GM21447 (cell line): ENCODE results near the gene SOX8.
"Not testable (repeated sequence)": the region's sequence is repeated elsewhere in the genome, so short reads cannot be mapped to it uniquely, and the experiment has no call there.

Experiments used
- ATAC-seq: cut with Tn5 transposase; IDR thresholded peaks from one replicate; pipeline ENCODE4 v1.9.1; 2021; ENCODE audit not compliant: unreplicated experiment

Gene SOX8

DNA sequence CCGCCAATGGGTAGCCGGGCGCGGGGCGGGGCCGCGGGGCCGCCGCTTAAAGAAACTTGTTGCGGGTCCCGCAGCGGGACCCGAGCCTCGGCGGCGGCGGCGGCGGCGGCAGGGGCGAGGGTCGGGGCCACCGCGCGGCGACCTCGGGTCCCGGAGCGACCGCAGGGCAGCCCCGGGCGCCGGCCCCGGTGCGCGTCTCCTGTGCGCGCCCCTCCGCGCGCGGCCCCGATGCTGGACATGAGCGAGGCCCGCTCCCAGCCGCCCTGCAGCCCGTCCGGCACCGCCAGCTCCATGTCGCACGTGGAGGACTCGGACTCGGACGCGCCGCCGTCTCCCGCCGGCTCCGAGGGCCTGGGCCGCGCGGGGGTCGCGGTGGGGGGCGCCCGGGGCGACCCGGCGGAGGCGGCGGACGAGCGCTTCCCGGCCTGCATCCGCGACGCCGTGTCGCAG lies at the start of gene SOX8:
Gene SOX8, plus strand, starts transcription at position 76 of the 450 bp plus-strand sequence. Its CDS starts 153 bp downstream, at position 229.
- no peak for ATAC-seq

- no peak for ATAC-seq
Observed at GRCh38 chr16:932831-933330, 48.7 kb upstream of the SOX8 start.

DNA sequence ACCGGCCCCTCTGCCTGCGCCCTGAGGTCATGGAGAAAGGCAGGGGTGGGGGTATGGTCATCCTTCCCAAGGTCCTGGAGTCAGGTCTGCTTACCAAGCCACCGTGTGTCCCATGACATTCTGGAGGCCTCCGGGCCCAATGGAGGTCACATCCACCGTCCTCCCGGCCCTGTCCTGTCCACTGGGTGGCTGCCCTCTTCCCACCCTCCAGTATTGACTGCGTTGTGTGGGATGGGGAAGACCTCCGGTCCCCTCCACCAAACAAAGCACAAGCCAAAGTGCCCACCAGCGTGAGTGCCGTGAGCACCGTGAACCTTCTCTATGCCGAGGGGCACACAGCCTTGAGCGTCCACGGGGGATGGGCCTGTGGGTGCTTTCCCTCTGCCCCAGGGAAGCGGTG lies 48.0 kb upstream of the SOX8 start:
- ATAC-seq, result no peak

GRCh38 chr16:934178-934577 lies 47.4 kb upstream of the SOX8 start:
- ATAC-seq, result no peak

DNA sequence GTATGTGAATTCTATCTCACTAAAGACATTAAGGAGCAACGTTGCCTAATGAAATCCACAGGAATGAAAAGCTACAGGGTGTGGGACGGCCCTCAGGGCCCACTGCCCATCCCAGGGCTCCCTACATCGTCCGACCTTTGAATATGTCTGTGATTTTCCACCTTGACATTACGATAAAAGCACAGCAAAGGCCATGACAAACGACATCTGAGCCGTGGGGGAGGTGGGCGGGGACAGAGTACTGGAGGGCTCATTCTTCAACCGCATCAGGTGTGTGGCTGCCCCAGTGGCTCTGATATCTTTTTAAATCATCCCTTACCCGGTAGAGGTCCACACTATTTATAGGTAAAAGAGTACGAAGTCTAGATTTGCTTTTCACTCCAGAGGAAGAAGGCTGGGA lies 45.9 kb upstream of the SOX8 start:
- ATAC-seq, result no peak

- ATAC-seq, result no peak
Observed at GRCh38 chr16:937311-937710, 44.3 kb upstream of the SOX8 start.

- no peak for ATAC-seq
Observed at GRCh38 chr16:937723-938122, 43.8 kb upstream of the SOX8 start.

DNA sequence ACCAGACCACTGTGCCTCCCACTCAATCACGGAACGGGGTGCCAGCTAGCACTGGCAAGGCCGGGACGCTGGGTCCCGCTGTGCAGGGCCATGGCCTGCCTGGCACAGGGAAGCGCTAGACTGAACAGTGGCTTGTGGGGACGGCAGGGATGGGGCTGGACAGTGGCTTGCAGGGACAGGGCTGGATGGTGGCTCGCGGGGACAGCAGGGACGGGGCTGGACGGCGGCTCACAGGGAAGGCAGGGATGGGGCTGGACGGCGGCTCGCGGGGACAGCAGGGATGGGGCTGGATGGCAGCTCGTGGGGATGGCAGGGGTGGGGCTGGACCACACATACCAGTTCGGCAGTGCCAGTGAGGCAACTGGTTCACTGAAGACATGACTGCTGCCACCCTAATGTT lies 43.4 kb upstream of the SOX8 start:
- no peak for ATAC-seq

DNA sequence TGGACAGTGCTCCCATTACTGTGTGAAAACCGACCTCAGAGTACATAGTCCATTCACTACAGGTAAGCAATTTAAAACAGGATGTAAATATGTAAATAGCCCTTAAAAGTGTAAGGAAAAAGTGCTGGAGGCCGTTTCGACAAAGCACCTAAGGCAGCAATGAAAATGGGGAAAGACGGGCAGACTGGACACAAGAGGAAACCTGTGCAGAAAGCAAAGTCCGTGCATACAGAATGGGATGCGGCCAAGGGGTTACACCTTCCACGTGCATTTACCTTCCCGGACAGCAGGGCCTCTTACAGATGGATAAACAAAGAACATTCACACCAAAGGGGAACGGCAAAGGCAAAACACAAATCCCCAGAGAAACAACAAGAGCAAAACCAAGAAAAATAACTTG lies 42.8 kb upstream of the SOX8 start:
- no peak for ATAC-seq

DNA sequence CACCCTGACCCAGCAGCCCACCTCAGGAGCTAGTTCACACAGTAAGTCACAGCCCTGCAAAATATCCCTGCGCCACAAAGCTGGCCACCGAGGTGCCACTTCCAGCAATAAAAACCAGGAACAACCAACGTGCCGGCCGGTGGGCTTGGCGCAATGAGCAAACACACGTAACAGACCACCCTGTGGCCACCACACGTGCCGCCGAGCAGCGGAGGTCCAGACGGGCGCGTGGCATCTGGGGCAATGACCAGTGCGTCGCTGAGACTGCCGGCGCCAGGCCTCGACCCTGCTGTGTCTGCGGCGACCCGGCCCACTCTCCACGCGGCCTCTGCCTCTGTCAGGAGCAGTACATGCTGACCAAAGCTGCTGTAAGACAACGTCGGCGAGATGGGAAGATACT lies 42.3 kb upstream of the SOX8 start:
- no peak for ATAC-seq

GRCh38 chr16:939941-940340 lies 41.6 kb upstream of the SOX8 start:
- ATAC-seq, result no peak

- ATAC-seq, result no peak
Observed at GRCh38 chr16:942436-943060, 39.0 kb upstream of the SOX8 start.

DNA sequence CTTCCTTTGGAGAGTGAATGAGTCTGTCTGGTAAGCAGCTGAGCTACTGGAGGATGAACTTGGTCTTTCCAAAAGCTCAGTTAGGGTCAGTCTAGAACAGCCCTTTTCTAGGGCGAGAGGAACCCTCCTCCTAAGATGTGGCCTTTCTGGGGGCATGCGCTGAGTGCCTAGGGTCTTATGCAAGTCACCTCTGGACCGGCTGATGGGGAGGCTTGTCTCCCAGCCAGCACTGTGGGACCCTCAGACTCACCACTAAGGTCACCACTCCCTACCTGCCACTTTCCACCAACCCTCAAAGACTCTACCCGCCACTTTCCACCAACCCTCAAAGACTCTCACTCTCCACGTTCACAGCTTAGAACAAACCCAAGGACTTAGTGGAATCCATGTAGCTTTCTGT lies 37.6 kb upstream of the SOX8 start:
- ATAC-seq, result no peak

- no peak for ATAC-seq
Observed at GRCh38 chr16:945271-946047, 36.1 kb upstream of the SOX8 start.

DNA sequence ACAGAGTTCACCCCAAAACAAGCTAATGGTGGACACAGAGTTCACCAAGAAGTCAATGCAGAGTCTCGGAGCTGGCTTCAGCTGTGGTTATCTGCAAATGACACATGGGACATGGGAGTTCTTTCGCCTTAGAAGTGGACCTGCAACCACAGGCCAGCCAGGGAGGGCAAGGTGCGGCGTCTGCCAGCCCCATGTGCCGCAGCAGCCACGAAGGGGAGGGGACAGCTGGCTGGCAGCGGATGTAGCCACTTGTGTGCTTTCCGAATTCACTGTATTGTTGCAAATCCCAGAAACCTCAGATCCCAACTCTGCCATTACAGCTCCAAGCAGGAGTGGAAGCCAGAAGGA lies 35.5 kb upstream of the SOX8 start:
- ATAC-seq, result no peak

GRCh38 chr16:947255-947921 lies 34.2 kb upstream of the SOX8 start:
- no peak for ATAC-seq

DNA sequence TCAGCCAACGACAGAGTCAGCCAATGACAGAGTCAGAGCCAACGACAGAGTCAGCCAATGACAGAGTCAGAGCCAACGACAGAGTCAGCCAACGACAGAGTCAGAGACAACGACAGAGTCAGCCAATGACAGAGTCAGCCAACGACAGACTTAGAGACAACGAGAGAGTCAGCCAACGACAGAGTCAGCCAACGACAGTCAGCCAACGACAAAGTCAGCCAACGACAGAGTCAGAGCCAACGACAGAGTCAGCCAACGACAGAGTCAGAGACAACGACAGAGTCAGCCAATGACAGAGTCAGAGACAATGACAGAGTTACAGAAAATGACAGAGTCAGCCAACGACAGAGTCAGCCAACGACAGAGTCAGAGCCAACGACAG lies 33.7 kb upstream of the SOX8 start:
- not testable (repeated sequence) for ATAC-seq

- ATAC-seq, result not testable (repeated sequence)
Observed at GRCh38 chr16:948767-949166, 32.8 kb upstream of the SOX8 start.

- not testable (repeated sequence) for ATAC-seq
Observed at GRCh38 chr16:950733-951573, 30.6 kb upstream of the SOX8 start.

GRCh38 chr16:951660-952301 lies 29.8 kb upstream of the SOX8 start:
- no peak for ATAC-seq

- no peak for ATAC-seq
Observed at GRCh38 chr16:952321-952720, 29.2 kb upstream of the SOX8 start.
